Measurements from ENCODE around the gene SPINT4.

Gene SPINT4

GRCh38 chr20:45732199-45732598 is 10.1 kb downstream of the SPINT4 start:
- Histone ChIP-seq H3K27ac (no peak overlapping the region), H3K4me3 (ENCODE audit: low read depth, low read length) (no peak overlapping the region), H3K36me3 (replicated peaks) (no peaks in the 10 kb centered on the region), H3K27me3 (replicated peaks) (no peaks in the 10 kb centered on the region)
- in situ Hi-C loops (cut with HindIII; ENCODE audit: low pct_ligation_motif_present, low sequenced_read_pairs), result no loop called here
- no peak for DNase-seq
- TF ChIP-seq CTCF (IDR thresholded peaks at IDR 0.05; ENCODE audit: low read depth, low read length, missing control alignments), result no peak

- no peak for TF ChIP-seq CTCF (IDR thresholded peaks at IDR 0.05; ENCODE audit: low read depth, low read length, missing control alignments)
- no peaks in the 10 kb centered on the region for H3K27me3 ChIP-seq (replicated peaks)
- H3K36me3 ChIP-seq (replicated peaks), result no peaks in the 10 kb centered on the region
- H3K27ac ChIP-seq, result no peak overlapping the region
- in situ Hi-C loops (cut with HindIII; ENCODE audit: low pct_ligation_motif_present, low sequenced_read_pairs), result no loop called here
- DNase-seq, result no peak
- no peak overlapping the region for H3K4me3 ChIP-seq (ENCODE audit: low read depth, low read length)
These were observed 13.4 kb downstream of the SPINT4 start for GRCh38 chr20:45735552-45735951.

- no peak for TF ChIP-seq CTCF (IDR thresholded peaks at IDR 0.05; ENCODE audit: low read depth, low read length, missing control alignments)
- in situ Hi-C loops (cut with HindIII; ENCODE audit: low pct_ligation_motif_present, low sequenced_read_pairs), result no loop called here
These were observed 13.8 kb downstream of the SPINT4 start for GRCh38 chr20:45735988-45736387.

GRCh38 chr20:45742596-45742995 is 20.4 kb downstream of the SPINT4 start:
- Histone ChIP-seq H3K27ac (no peak overlapping the region), H3K36me3 (replicated peaks) (no peaks in the 10 kb centered on the region), H3K27me3 (replicated peaks) (no peaks in the 10 kb centered on the region), H3K4me3 (ENCODE audit: low read depth, low read length) (no peak overlapping the region)
- no peak for TF ChIP-seq CTCF (IDR thresholded peaks at IDR 0.05; ENCODE audit: low read depth, low read length, missing control alignments)
- in situ Hi-C loops (cut with HindIII; ENCODE audit: low pct_ligation_motif_present, low sequenced_read_pairs), result no loop called here
- DNase-seq, result no peak

More at GRCh38 chr20:45735988-45736387, 13.8 kb downstream of the SPINT4 start:
- no peak for DNase-seq
- Histone ChIP-seq H3K4me3 (ENCODE audit: low read depth, low read length) (no peak overlapping the region), H3K27me3 (replicated peaks) (no peaks in the 10 kb centered on the region), H3K27ac (no peak overlapping the region), H3K36me3 (replicated peaks) (no peaks in the 10 kb centered on the region)

GRCh38 chr20:45745015-45745414 is 22.9 kb downstream of the SPINT4 start:
- no peak for TF ChIP-seq CTCF (IDR thresholded peaks at IDR 0.05; ENCODE audit: low read depth, low read length, missing control alignments)
- no peaks in the 10 kb centered on the region for H3K27me3 ChIP-seq (replicated peaks)

GRCh38 chr20:45751721-45752120 is 29.6 kb downstream of the SPINT4 start:
- Histone ChIP-seq H3K4me3 (ENCODE audit: low read depth, low read length) (no peak overlapping the region), H3K27ac (no peak overlapping the region), H3K27me3 (replicated peaks) (no peaks in the 10 kb centered on the region), H3K36me3 (replicated peaks) (no peaks in the 10 kb centered on the region)
- no peak for TF ChIP-seq CTCF (IDR thresholded peaks at IDR 0.05; ENCODE audit: low read depth, low read length, missing control alignments)
- DNase-seq, result no peak
- in situ Hi-C loops (cut with HindIII; ENCODE audit: low pct_ligation_motif_present, low sequenced_read_pairs), result no loop called here

More at GRCh38 chr20:45745015-45745414, 22.9 kb downstream of the SPINT4 start:
- no peak for DNase-seq
- Histone ChIP-seq H3K27ac (no peak overlapping the region), H3K36me3 (replicated peaks) (no peaks in the 10 kb centered on the region), H3K4me3 (ENCODE audit: low read depth, low read length) (no peak overlapping the region)
- in situ Hi-C loops (cut with HindIII; ENCODE audit: low pct_ligation_motif_present, low sequenced_read_pairs), result no loop called here

Data from brain microvascular endothelial cell (primary cell).